Measurements from ENCODE around the gene DOLK. TPM values are rescaled to one million over a fixed set of nuclear protein-coding genes. Genes with fewer than 3 reads are reported as not detected.
A peak's percentile ranks its signal among the peaks of the same experiment; 100 is the strongest.
"Not testable (repeated sequence)": the region's sequence is repeated elsewhere in the genome, so short reads cannot be mapped to it uniquely, and the experiment has no call there.

DOLK gene
- total RNA-seq, 2 experiments from 2014 or later: 7.9 to 8.7 TPM

- ATAC-seq: no peak
- CTCF ChIA-PET: no interaction called here
- Mint-ChIP-seq H3K4me3 (peak overlapping the region; percentile 97), H3K27ac (peak overlapping the region; percentile 98), H3K27me3 (ENCODE audit: low read depth) (no peaks in the 10 kb centered on the region), H3K9me3 (ENCODE audit: insufficient read depth) (no peaks in the 10 kb centered on the region), H3K36me3 (ENCODE audit: low read depth) (peaks cover 20% of the 10 kb centered on the region), H3K4me1 (ENCODE audit: low read depth) (peaks cover 22% of the 10 kb centered on the region)
- DNase-seq: no peak
- POLR2A ChIA-PET: no interaction called here
These were observed 1.5 kb downstream of the DOLK start for GRCh38 chr9:128945798-128946501.

GRCh38 chr9:128944966-128945365 is 2.4 kb downstream of the DOLK start:
- H3K27me3 Mint-ChIP-seq (ENCODE audit: low read depth); DNase-seq; H3K27ac Mint-ChIP-seq; ATAC-seq; CTCF ChIA-PET; POLR2A ChIA-PET; H3K4me3 Mint-ChIP-seq; H3K9me3 Mint-ChIP-seq (ENCODE audit: insufficient read depth): not testable (repeated sequence)
- H3K36me3 Mint-ChIP-seq (ENCODE audit: low read depth): peaks cover 18% of the 10 kb centered on the region
- H3K4me1 Mint-ChIP-seq (ENCODE audit: low read depth): peaks cover 22% of the 10 kb centered on the region

- peaks cover 13% of the 10 kb centered on the region for H3K36me3 Mint-ChIP-seq (ENCODE audit: low read depth)
- ChIA-PET POLR2A (no interaction called here), CTCF (interaction anchor here (1.4 to 2.6 kb wide), 2 partner anchors 16 to 19 kb away, joined by 4 to 8 read pairs; no protein-coding TSS in a partner anchor)
- ATAC-seq (no peak), DNase-seq (no peak)
- no peaks in the 10 kb centered on the region for H3K9me3 Mint-ChIP-seq (ENCODE audit: insufficient read depth)
- no peak overlapping the region for H3K4me3 Mint-ChIP-seq
- H3K27ac Mint-ChIP-seq: no peak overlapping the region
- H3K4me1 Mint-ChIP-seq (ENCODE audit: low read depth): peaks cover 21% of the 10 kb centered on the region
- H3K27me3 Mint-ChIP-seq (ENCODE audit: low read depth): no peaks in the 10 kb centered on the region
These were observed 3.4 kb downstream of the DOLK start for GRCh38 chr9:128943832-128944620.

GRCh38 chr9:128940946-128941755 is 6.3 kb downstream of the DOLK start:
- H3K36me3 Mint-ChIP-seq (ENCODE audit: low read depth): peaks cover 7% of the 10 kb centered on the region
- POLR2A ChIA-PET: no interaction called here
- CTCF ChIA-PET: interaction anchor here (1.5 to 2.6 kb wide), 2 partner anchors 13 kb away, joined by 3 to 8 read pairs; no protein-coding TSS in a partner anchor
- H3K4me3 Mint-ChIP-seq: no peak overlapping the region
- ATAC-seq (no peak), DNase-seq (no peak)
- H3K4me1 Mint-ChIP-seq (ENCODE audit: low read depth): peaks cover 7% of the 10 kb centered on the region
- no peaks in the 10 kb centered on the region for H3K27me3 Mint-ChIP-seq (ENCODE audit: low read depth)
- no peak overlapping the region for H3K27ac Mint-ChIP-seq
- H3K9me3 Mint-ChIP-seq (ENCODE audit: insufficient read depth): no peaks in the 10 kb centered on the region

- ChIA-PET CTCF (interaction anchor here (1.5 kb wide), 1 partner anchor 12 kb away, joined by 3 read pairs; no protein-coding TSS in a partner anchor), POLR2A (no interaction called here)
- H3K4me1 Mint-ChIP-seq (ENCODE audit: low read depth): no peaks in the 10 kb centered on the region
- DNase-seq: no peak
- no peaks in the 10 kb centered on the region for H3K36me3 Mint-ChIP-seq (ENCODE audit: low read depth)
- H3K9me3 Mint-ChIP-seq (ENCODE audit: insufficient read depth): no peaks in the 10 kb centered on the region
- no peaks in the 10 kb centered on the region for H3K27me3 Mint-ChIP-seq (ENCODE audit: low read depth)
- ATAC-seq: no peak
- H3K27ac Mint-ChIP-seq: no peak overlapping the region
- no peak overlapping the region for H3K4me3 Mint-ChIP-seq
These were observed 7.0 kb downstream of the DOLK start for GRCh38 chr9:128940271-128940921.

- Mint-ChIP-seq H3K27ac (no peak overlapping the region), H3K27me3 (ENCODE audit: low read depth) (no peaks in the 10 kb centered on the region), H3K4me3 (no peak overlapping the region), H3K4me1 (ENCODE audit: low read depth) (no peaks in the 10 kb centered on the region), H3K9me3 (ENCODE audit: insufficient read depth) (no peaks in the 10 kb centered on the region), H3K36me3 (ENCODE audit: low read depth) (no peaks in the 10 kb centered on the region)
- DNase-seq: no peak
- CTCF ChIA-PET: interaction anchor here (1.3 to 1.7 kb wide), 2 partner anchors 9 to 10 kb away, joined by 6 to 8 read pairs; no protein-coding TSS in a partner anchor
- POLR2A ChIA-PET: no interaction called here
- no peak for ATAC-seq
These were observed 9.9 kb downstream of the DOLK start for GRCh38 chr9:128937310-128938165.

- no peak overlapping the region for H3K4me3 Mint-ChIP-seq
- H3K4me1 Mint-ChIP-seq (ENCODE audit: low read depth): no peaks in the 10 kb centered on the region
- DNase-seq: no peak
- ChIA-PET CTCF (interaction anchor here (1.7 kb wide), 1 partner anchor 9 kb away, joined by 6 read pairs; no protein-coding TSS in a partner anchor), POLR2A (no interaction called here)
- H3K9me3 Mint-ChIP-seq (ENCODE audit: insufficient read depth): no peaks in the 10 kb centered on the region
- H3K27ac Mint-ChIP-seq: no peak overlapping the region
- H3K27me3 Mint-ChIP-seq (ENCODE audit: low read depth): no peaks in the 10 kb centered on the region
- ATAC-seq: no peak
- H3K36me3 Mint-ChIP-seq (ENCODE audit: low read depth): no peaks in the 10 kb centered on the region
These were observed 11.1 kb downstream of the DOLK start for GRCh38 chr9:128936171-128936865.

GRCh38 chr9:128933731-128934130 is 13.7 kb downstream of the DOLK start:
- DNase-seq (no peak), ATAC-seq (no peak)
- CTCF ChIA-PET: no interaction called here
- POLR2A ChIA-PET: no interaction called here
- no peaks in the 10 kb centered on the region for H3K36me3 Mint-ChIP-seq (ENCODE audit: low read depth)
- H3K9me3 Mint-ChIP-seq (ENCODE audit: insufficient read depth): no peaks in the 10 kb centered on the region
- H3K4me3 Mint-ChIP-seq: no peak overlapping the region
- no peaks in the 10 kb centered on the region for H3K4me1 Mint-ChIP-seq (ENCODE audit: low read depth)
- no peak overlapping the region for H3K27ac Mint-ChIP-seq
- no peaks in the 10 kb centered on the region for H3K27me3 Mint-ChIP-seq (ENCODE audit: low read depth)

GRCh38 chr9:128929560-128929959 is 17.8 kb downstream of the DOLK start:
- H3K27ac Mint-ChIP-seq: no peak overlapping the region
- no peak overlapping the region for H3K4me3 Mint-ChIP-seq
- DNase-seq (no peak), ATAC-seq (no peak)
- H3K9me3 Mint-ChIP-seq (ENCODE audit: insufficient read depth): no peaks in the 10 kb centered on the region
- ChIA-PET POLR2A (no interaction called here), CTCF (interaction anchor here (1.3 to 8.7 kb wide), 12 partner anchors 10 to 141 kb away, joined by 3 to 160 read pairs (median 16); partner anchors contain the start of genes ENDOG, KYAT1 and LRRC8A)
- H3K27me3 Mint-ChIP-seq (ENCODE audit: low read depth): no peaks in the 10 kb centered on the region
- H3K36me3 Mint-ChIP-seq (ENCODE audit: low read depth): no peaks in the 10 kb centered on the region
- H3K4me1 Mint-ChIP-seq (ENCODE audit: low read depth): peaks cover 18% of the 10 kb centered on the region

GRCh38 chr9:128928624-128929023 is 18.8 kb downstream of the DOLK start:
- Mint-ChIP-seq H3K27me3 (ENCODE audit: low read depth) (no peaks in the 10 kb centered on the region), H3K27ac (no peak overlapping the region), H3K36me3 (ENCODE audit: low read depth) (no peaks in the 10 kb centered on the region), H3K4me3 (no peak overlapping the region), H3K4me1 (ENCODE audit: low read depth) (peaks cover 18% of the 10 kb centered on the region), H3K9me3 (ENCODE audit: insufficient read depth) (no peaks in the 10 kb centered on the region)
- DNase-seq (no peak), ATAC-seq (no peak)
- CTCF ChIA-PET: interaction anchor here (0.6 to 8.7 kb wide), 30 partner anchors 8 to 633 kb away, joined by 3 to 160 read pairs (median 6); partner anchors contain the start of genes ENDOG, KYAT1, LRRC8A and SPOUT1
- POLR2A ChIA-PET: interaction anchor here (0.6 kb wide), 1 partner anchor 294 kb away, joined by 3 read pairs; no protein-coding TSS in a partner anchor

All from activated CD8-positive, alpha-beta T cell treated with anti-CD3 and anti-CD28 coated beads, Interleukin-2, amount 10 ng/mL, durations not matched to agents 7 days and 5 days (primary cell).